ENCODE data around the gene EIF2D. TPM values are rescaled to one million over a fixed set of nuclear protein-coding genes. Genes with fewer than 3 reads are reported as not detected.

Gene EIF2D
- total RNA-seq, 1 donor from 2014 or later: 41.8 TPM

- no peak for ATAC-seq
These were observed 43.4 kb downstream of the EIF2D start for GRCh38 chr1:206568779-206569352.

GRCh38 chr1:206568256-206568655, 44.0 kb downstream of the EIF2D start:
- ATAC-seq: peak; percentile 10

DNA sequence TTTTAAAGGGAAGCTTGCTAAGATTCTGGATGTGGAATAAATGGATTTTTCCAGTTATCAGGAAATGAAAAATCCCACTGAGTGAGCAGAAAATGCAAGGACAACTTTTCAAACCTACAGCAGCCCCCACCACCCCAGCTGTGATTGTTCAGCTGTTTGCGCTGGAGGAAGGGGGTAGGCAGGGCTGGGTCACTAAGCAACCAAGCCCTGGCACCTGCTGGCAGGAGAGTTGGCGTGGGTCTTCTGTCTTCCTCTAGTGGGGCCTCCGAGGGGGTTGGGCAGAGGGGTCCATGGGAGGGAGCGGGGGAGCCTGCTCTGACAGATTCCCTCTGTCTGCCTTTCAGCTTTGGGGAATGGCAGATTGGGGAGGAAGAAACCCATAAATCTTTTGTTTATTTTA, 45.3 kb downstream of the EIF2D start:
- no peak for ATAC-seq

- ATAC-seq: no peak
These were observed 46.3 kb downstream of the EIF2D start for GRCh38 chr1:206565995-206566394.

- ATAC-seq: no peak
These were observed 48.7 kb downstream of the EIF2D start for GRCh38 chr1:206563367-206564207.

GRCh38 chr1:206560007-206560716, 52.1 kb downstream of the EIF2D start:
- ATAC-seq: no peak

DNA sequence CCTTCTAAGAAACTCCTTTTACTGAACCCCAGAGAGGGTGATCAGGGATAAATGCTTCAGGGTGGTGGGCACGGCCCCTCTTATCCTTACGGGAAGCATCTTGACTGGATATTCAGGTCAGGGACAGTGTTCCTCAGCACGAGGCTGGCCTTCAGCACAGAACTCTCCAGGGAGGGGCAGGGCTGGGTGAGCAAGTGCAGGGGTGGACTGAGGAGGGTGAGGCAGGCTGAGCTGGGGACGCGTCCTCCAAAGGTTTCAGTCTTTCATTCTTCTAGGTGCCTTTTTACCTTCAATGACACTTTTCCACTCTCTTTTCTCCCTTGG, 52.6 kb downstream of the EIF2D start:
- ATAC-seq: no peak

GRCh38 chr1:206558794-206559671, 53.2 kb downstream of the EIF2D start:
- no peak for ATAC-seq

DNA sequence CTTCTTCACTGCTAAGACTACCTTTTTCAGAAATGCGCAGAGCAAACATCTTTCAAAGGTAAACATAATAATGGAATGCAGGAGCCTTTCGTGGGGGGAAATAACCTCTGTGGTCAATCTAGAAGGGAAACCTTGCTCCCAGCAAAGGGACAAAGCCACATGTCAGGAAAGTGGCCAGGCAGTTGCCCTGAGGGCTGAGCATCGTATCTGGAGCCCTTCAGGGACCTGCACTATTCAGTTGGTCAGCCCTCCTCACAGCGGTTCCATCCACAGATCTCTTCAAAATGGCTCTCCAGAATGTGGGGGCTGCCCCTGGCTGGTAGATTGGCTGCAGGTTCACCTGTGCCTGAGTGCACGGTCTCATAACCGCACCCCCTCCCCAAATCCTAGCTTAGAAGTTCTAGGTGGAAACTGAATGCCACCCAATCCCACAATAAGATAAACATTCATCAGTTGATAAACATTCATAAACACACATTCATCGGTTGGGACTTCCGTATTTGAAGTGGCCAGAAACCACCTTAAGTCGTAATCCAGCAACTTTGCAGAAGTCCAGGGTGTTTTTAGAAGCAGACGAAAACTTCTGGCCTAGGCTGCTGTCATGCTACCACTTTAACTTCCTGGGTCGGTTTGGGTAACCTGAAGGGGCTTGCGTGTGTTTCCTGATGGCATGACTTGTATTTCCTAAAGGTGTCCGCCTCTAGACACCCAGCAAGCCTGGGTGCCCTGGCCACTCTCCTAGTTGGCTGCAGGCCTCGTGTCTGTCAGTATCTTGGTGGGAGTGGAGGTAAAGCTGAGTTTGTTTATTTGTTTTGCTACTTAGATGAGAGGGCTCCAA, 54.4 kb downstream of the EIF2D start:
- ATAC-seq: no peak

DNA sequence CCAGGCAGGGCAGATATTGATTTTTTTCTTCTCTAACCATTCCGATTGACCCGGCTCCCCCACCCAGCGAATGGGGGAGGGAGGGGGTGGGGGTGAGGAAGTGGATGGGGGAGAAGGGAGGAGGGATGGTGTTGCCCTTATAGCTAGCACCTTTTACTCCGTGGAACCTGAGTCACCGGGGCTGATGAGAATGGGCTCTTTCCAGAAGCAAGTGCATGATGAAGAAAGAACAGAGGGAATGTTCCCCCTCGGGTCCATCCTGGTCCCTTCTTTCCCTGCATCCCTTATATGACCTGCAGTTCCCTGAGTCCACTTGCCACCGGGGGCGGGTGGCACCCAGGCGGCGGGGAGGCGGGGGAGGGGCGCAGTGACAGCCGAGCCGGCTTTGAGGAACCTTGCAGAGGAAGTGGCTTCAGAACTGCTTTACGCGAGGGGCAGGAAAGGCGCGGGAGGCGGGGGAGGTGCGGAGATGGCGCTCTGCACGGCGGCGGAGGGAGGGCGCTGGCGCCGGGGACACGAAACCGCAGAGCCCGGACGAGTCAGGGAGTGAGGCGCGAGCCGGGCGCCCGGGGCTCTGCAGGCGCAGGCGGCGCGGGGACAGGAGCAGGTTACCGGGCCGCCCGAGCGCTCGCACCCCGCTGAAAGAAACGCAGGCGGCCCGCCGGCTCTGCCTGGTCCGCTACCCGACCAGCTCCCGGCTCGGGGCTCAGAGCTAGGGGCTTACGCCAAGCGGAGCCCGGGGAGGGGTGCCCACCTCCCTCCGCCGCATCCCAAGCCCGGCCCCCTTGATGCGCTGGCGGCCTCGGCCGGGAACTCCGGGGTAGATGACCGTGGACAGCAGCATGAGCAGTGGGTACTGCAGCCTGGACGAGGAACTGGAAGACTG, 55.3 kb downstream of the EIF2D start:
- ATAC-seq: peak; percentile 62

DNA sequence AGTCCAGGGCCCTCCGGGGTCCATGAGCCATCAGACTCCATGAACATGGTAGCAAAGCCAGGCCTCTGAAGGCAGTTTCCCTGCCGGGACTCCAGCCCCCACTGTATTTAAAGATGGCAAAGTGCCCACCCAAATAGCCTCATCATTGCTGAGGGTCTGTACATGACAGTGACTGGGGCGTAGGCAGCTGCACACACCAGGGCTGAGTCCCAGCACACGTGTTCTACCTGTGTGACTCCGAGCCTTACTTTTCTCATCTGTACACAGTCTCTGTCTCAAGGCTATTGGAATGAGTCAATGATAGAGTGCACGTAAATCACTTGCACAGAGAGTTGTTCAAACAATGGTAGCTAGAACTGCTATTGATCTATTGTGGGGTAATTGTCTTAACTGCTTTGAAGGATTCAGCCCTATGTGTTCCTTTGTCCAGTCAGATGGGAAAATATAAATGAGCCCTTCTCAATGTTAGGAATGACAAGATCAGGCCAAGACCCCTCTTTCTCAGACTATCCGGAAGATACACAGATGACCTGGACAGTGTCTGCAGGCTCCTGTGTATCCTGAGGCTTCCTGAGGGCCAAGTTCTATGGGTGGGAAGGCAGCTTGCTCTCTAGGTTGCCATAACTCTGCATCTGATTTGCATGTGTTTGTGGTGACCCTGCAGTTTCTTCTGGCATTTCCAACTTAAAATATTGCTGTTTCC, 56.1 kb downstream of the EIF2D start:
- ATAC-seq: peak; percentile 66

DNA sequence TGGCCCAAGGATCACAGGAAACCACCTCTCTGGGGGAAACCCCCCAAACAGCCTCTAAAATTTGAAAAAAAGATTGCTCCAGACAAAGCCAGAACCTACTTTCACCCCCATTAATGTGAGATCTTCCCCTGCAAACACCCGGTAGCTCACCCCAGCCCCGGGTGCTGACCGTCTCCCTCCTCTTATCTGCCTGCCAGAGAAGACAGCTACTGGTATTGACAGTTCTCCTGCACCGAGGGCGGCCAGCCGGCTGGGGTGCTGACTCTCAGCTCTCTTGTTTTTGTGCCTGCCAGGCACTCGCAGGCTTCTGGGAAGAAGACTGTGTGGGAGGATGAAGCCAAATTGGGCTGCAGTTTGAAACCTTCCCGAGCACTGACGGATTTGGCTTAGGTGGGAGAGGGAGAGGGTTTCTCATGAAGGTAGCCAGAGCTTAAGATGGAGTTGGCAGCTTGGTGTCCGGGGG, 56.8 kb downstream of the EIF2D start:
- ATAC-seq: no peak

- no peak for ATAC-seq
These were observed 57.4 kb downstream of the EIF2D start for GRCh38 chr1:206554701-206555472.

- no peak for ATAC-seq
These were observed 58.1 kb downstream of the EIF2D start for GRCh38 chr1:206554211-206554610.

GRCh38 chr1:206551986-206552326, 60.3 kb downstream of the EIF2D start:
- no peak for ATAC-seq

- no peak for ATAC-seq
These were observed 60.8 kb downstream of the EIF2D start for GRCh38 chr1:206551296-206551985.

- ATAC-seq: no peak
These were observed 61.8 kb downstream of the EIF2D start for GRCh38 chr1:206550446-206550845.

- no peak for ATAC-seq
These were observed 65.2 kb downstream of the EIF2D start for GRCh38 chr1:206547104-206547503.

DNA sequence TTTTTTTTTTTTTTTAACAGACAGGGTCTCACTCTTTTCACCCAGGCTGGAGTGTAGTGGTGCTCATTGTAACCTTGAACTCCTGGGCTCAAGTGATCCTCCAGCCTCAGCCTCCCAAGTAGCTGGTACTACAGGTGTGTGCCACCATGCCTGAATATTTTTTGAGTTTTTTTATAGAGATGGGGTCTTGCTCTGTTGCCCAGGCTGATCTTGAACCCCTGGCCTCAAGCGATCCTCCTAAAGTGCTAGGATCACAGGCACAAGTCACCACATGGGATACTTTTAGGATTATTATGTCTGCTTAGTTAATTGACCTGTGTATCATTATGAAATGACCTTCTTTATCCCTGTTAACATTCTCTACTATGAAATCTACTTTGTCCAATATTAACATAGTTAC, 66.9 kb downstream of the EIF2D start:
- ATAC-seq: no peak

Measured in esophagus mucosa (tissue), 1 donor.